RPMI8226 (cell line): ENCODE measurements around the gene CCL1.

Experiments used
- DNase-seq: peaks from one replicate; pipeline ENCODE4 v3.0.0-alpha.2; 2015

CCL1 gene

GRCh38 chr17:34382621-34383124 is 19.6 kb upstream of the CCL1 start:
- peak; percentile 96 for DNase-seq

GRCh38 chr17:34379868-34380267 is 16.8 kb upstream of the CCL1 start:
- DNase-seq, result peak; percentile 30

- peak; percentile 84 for DNase-seq
Measured at GRCh38 chr17:34378664-34379101, 15.7 kb upstream of the CCL1 start.

- peak; percentile 67 for DNase-seq
Measured at GRCh38 chr17:34377078-34377823, 14.2 kb upstream of the CCL1 start.

GRCh38 chr17:34375426-34375997 is 12.5 kb upstream of the CCL1 start:
- DNase-seq, result no peak

GRCh38 chr17:34374457-34374856 is 11.4 kb upstream of the CCL1 start:
- no peak for DNase-seq

- peak; percentile 80 for DNase-seq
Measured at GRCh38 chr17:34371405-34372100, 8.5 kb upstream of the CCL1 start.

- DNase-seq, result peak; percentile 86
Measured at GRCh38 chr17:34370997-34371395, 8.0 kb upstream of the CCL1 start.

- DNase-seq, result peak; percentile 75
Measured at GRCh38 chr17:34370376-34370996, 7.5 kb upstream of the CCL1 start.

- DNase-seq, result no peak
Measured at GRCh38 chr17:34369571-34369970, 6.5 kb upstream of the CCL1 start.

- DNase-seq, result no peak
Measured at GRCh38 chr17:34368946-34369500, 6.0 kb upstream of the CCL1 start.

- DNase-seq, result no peak
Measured at GRCh38 chr17:34368196-34368945, 5.3 kb upstream of the CCL1 start.

GRCh38 chr17:34367486-34368195 is 4.6 kb upstream of the CCL1 start:
- DNase-seq, result no peak

GRCh38 chr17:34366529-34367107 is 3.6 kb upstream of the CCL1 start:
- no peak for DNase-seq

GRCh38 chr17:34366010-34366409 is 3.0 kb upstream of the CCL1 start:
- DNase-seq, result peak; percentile 50

GRCh38 chr17:34365340-34365739 is 2.3 kb upstream of the CCL1 start:
- peak; percentile 84 for DNase-seq

GRCh38 chr17:34364751-34365150 is 1.7 kb upstream of the CCL1 start:
- no peak for DNase-seq

GRCh38 chr17:34361478-34362061 is 1.5 kb downstream of the CCL1 start:
- peak; percentile 94 for DNase-seq

- no peak for DNase-seq
Measured at GRCh38 chr17:34360601-34361270, 2.3 kb downstream of the CCL1 start.

GRCh38 chr17:34358631-34359030 is 4.4 kb downstream of the CCL1 start:
- no peak for DNase-seq
